Right cardiac atrium (tissue), 5 donors: ENCODE measurements around the gene EFNA1. TPM values are rescaled to one million over a fixed set of nuclear protein-coding genes. Genes with fewer than 3 reads are reported as not detected.
"Not testable (repeated sequence)": the region's sequence is repeated elsewhere in the genome, so short reads cannot be mapped to it uniquely, and the experiment has no call there.

Source experiments
- ATAC-seq, 2 donors: fragments of 200-7000 bp; cut with Tn5 transposase; one replicate each; pipeline versions ENCODE4 v1.8.0 to v1.9.1; 2020; ENCODE audit warnings: moderate library complexity in 2 of 2, mild to moderate bottlenecking in 1 of 2
- DNase-seq, 3 donors: peaks; one replicate each; pipeline ENCODE4 v3.0.0-alpha.2; 2020
- H3K27ac ChIP-seq: one replicate; pipeline ENCODE4 v1.5.1; 2013; ENCODE audit warnings: mild to moderate bottlenecking, low read length, control low read depth, moderate library complexity
- H3K27me3 ChIP-seq: one replicate; pipeline ENCODE4 v1.6.1; 2013; ENCODE audit not compliant: control insufficient read depth, insufficient read depth
- H3K4me1 ChIP-seq: one replicate; pipeline ENCODE4 v1.6.1; 2013; ENCODE audit warnings: low read length; ENCODE audit not compliant: control insufficient read depth, insufficient read depth
- H3K4me3 ChIP-seq: one replicate; pipeline ENCODE4 v1.5.1; 2013; ENCODE audit warnings: low read length, control low read depth
- H3K9me3 ChIP-seq: one replicate; pipeline ENCODE4 v1.6.1; 2013; ENCODE audit warnings: low read length; ENCODE audit not compliant: control insufficient read depth
- WGBS: extraction: QIAGEN DNeasy Blood & Tissue Kit; methylation state at CpG from one replicate; pipeline ENCODE4 v1.1.7; 2013; 5-methylcytosine and 5-hydroxymethylcytosine counted together
- intact Hi-C, 4 donors: fragments of 100-400 bp; cut with DNase I; formaldehyde crosslinking; loops; one replicate each; pipeline versions ENCODE4 v1.11.0 to v1.14.0; 2022 to 2023
- polyA plus RNA-seq: library from polyadenylated mRNA; stranded (reverse); fragments of 200-250 nt; gene quantifications from one replicate; pipeline ENCODE4 v1.2.3, GENCODE V29; 2013
- total RNA-seq, 4 donors: library from RNA; stranded (reverse); fragmentation: NEBNext Ultra II Directional; extraction: Animal tissue kit (Norgen Biotek cat#: 25700); gene quantifications; one replicate each; pipeline ENCODE4 v1.2.1, GENCODE V29; 2021
- donor health status: healthy with polysubstance abuse.
- donor health status: DM: no; HTN: yes; CAD: no.
- donor health status: DM: no; HTN: no; CAD: no.
- donor health status: DM: no; HTN: yes; CAD: no; lungs with severe emphysema.
- donor health status: DM: yes; HTN: yes; CAD: no.

Gene EFNA1
- total and polyA plus RNA-seq, 5 donors: 25.4 to 41.4 (median 35.1) TPM

GRCh38 chr1:155135415-155136028 is 7.8 kb downstream of the EFNA1 start, which contains the start of gene SLC50A1:
TSS of gene SLC50A1 (plus strand) at chr1:155135852. CDS start at chr1:155135912, 60 bp downstream.
- intact Hi-C loops: no loop called here
- WGBS: under 1% methylated on average over 52 of the region's 52 CpGs
- Histone ChIP-seq H3K27me3 (no peaks in the 10 kb centered on the region), H3K4me3 (peak within 1 kb of the TSS; percentile 59), H3K9me3 (no peaks in the 10 kb centered on the region), H3K27ac (peak within 1 kb of the TSS; percentile 96), H3K4me1 (peaks cover 7% of the 10 kb centered on the region)
- peak; percentile 93 to 95 for ATAC-seq
- DNase-seq: peak; percentile 96 to 98 (median 98)

DNA sequence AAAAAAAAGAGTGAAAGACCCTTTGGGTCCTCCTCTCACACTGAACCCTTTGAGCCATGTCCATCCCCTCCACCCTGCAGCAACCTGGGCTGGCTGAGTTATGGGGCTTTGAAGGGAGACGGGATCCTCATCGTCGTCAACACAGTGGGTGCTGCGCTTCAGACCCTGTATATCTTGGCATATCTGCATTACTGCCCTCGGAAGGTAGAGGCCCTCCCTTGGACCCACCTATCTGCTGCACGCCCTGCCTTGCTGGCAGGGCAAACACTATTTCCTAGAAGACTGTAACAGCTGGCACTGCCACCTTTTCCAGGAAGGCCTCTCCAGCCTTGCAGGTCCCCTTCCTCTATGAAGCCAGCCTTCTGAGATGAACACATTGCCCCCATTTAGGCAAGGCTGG is 9.1 kb downstream of the EFNA1 start:
- no peak overlapping the region for H3K4me3 ChIP-seq
- 38% methylated on average over 6 of the region's 6 CpGs for WGBS

DNA sequence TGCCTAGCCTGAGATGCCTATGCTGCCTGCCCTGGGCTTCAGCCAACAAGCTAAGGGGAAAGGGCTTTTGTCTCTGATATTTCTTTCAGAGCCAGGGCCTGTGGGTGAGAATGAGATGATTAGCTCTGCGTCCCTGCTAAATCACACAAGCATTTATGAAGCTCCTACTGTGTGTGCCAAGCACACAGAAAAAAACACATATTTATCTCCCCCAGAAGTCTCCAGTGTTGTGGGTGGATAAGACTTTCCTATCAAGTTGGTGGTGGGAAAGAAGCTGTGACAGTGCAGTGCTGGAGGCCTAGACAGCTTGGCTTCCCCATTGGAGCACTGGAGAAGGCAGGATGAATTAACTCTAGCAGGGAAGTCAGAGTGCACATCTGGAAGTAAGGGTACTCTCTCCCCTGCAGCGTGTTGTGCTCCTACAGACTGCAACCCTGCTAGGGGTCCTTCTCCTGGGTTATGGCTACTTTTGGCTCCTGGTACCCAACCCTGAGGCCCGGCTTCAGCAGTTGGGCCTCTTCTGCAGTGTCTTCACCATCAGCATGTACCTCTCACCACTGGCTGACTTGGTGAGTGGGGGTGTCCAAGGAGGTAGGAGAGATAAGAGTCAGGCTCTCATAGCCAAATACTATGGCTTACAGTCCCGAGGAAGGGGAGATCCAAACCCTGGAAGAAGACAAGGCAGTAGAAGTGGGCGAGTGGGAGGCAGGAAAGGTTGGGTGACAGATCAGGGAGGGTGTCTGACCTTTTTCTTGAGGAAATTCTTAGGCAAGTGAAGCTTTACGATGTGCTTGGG is 9.7 kb downstream of the EFNA1 start:
- intact Hi-C loops: no loop called here
- peak overlapping the region; percentile 4 for H3K27ac ChIP-seq

More for the DNA sequence above, 9.1 kb downstream of the EFNA1 start:
- peak overlapping the region; percentile 4 for H3K27ac ChIP-seq
- intact Hi-C loops: no loop called here
- no peak for ATAC-seq
- DNase-seq: no peak
- no peaks in the 10 kb centered on the region for H3K27me3 ChIP-seq
- H3K4me1 ChIP-seq: peaks cover 7% of the 10 kb centered on the region
- no peaks in the 10 kb centered on the region for H3K9me3 ChIP-seq

DNA sequence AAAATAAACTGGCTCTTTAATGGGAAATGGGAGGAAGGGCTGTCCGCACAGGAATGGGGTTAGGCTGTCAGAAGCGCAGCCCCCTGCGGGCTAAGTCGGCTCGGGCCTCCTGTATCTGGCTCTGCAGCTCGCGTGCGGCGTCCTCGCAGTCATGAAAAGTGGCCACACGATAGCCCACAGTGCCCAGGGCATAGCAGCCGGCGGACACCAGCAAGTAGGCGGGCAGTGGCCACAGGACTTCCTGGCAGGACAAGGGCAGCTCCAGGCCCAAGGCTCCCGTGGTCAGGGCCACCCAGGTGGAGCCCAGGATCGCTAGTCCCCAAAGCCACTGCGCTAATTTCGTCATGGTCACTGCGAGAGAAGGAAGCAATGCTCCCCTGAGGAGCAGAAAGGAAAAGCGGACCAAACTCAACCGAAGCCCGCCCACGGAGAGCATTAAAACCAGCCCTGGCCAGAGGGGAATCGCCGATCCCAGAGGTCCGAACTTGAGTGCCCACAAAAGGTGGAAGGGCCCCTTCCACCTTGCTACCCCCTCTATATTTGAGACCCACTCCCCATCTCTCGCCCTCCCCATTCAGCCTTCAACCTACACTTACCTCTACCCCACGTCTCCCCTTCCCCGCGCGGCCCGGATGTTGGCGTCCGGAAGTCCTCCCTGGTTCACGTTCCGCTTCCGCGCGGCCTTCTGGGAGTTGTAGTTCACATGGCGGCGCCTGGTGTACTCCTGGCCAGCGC is 12.4 kb downstream of the EFNA1 start, which contains the start of gene DPM3:
DPM3 (minus strand) TSS at position 637 of the 735 bp plus-strand sequence; CDS start at position 346, 291 bp downstream.
- intact Hi-C loops: no loop called here
- Histone ChIP-seq H3K27ac (peak within 1 kb of the TSS; percentile 69), H3K4me3 (peak within 1 kb of the TSS; percentile 86), H3K9me3 (no peaks in the 10 kb centered on the region), H3K4me1 (peaks cover 4% of the 10 kb centered on the region), H3K27me3 (no peaks in the 10 kb centered on the region)
- WGBS: under 1% methylated on average over 42 of the region's 42 CpGs
- peak; percentile 79 to 82 for ATAC-seq
- peak; percentile 92 to 96 (median 95) for DNase-seq

More for the DNA sequence above, 9.7 kb downstream of the EFNA1 start:
- WGBS: 76% methylated on average over 6 of the region's 6 CpGs
- no peak for ATAC-seq
- no peak for DNase-seq
- peaks cover 7% of the 10 kb centered on the region for H3K4me1 ChIP-seq
- H3K9me3 ChIP-seq: no peaks in the 10 kb centered on the region
- no peaks in the 10 kb centered on the region for H3K27me3 ChIP-seq
- H3K4me3 ChIP-seq: no peak overlapping the region

DNA sequence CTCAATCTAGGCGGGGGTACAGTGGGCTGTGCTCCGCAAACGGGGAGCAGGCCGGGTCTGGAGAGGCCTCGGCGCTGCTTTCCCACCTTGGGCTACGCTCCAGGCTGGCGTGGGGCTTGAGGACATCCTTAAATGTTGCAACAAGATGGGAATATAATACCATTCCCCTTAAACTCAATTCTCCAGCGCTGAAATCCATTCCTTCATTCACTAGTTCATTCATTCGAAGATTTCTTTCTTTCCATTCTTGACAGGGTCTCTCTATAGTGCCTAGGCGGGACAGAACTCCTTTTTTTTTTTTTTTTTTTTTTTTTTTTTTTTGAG is 12.9 kb downstream of the EFNA1 start:
- no peak for DNase-seq
- 7% methylated on average over 11 of the region's 11 CpGs for WGBS
- Histone ChIP-seq H3K27me3 (no peaks in the 10 kb centered on the region), H3K4me3 (peak overlapping the region; percentile 86), H3K27ac (peak overlapping the region; percentile 69), H3K4me1 (peaks cover 4% of the 10 kb centered on the region), H3K9me3 (no peaks in the 10 kb centered on the region)
- intact Hi-C loops: no loop called here
- no peak for ATAC-seq

DNA sequence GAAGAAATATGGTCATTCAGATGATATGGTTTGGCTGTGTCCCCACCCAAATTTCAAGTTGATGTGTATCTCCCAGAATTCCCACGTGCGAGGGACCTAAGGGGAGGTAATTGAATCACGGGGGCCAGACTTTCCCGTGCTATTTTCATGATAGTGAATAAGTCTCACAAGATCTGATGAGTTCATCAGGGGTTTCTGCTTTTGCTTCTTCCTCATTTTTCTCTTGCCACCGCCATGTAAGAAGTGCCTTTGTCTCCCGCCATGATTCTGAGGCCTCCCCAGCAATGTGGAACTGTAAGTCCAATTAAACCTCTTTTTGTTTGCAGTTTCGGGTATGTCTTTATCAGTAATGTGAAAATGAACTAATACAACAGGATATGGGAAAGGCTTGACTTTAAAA is 14.1 kb downstream of the EFNA1 start:
- Histone ChIP-seq H3K4me3 (no peak overlapping the region), H3K9me3 (no peaks in the 10 kb centered on the region), H3K4me1 (peaks cover 2% of the 10 kb centered on the region), H3K27ac (no peak overlapping the region), H3K27me3 (no peaks in the 10 kb centered on the region)
- DNase-seq: no peak
- intact Hi-C loops: no loop called here
- no peak for ATAC-seq
- WGBS: 84% methylated on average over 7 of the region's 7 CpGs

- DNase-seq (no peak), ATAC-seq (no peak)
- H3K4me3 ChIP-seq: no peak overlapping the region
- no peak overlapping the region for H3K27ac ChIP-seq
- no peaks in the 10 kb centered on the region for H3K27me3 ChIP-seq
- no peaks in the 10 kb centered on the region for H3K9me3 ChIP-seq
- 83% methylated on average over 3 of the region's 3 CpGs for WGBS
- H3K4me1 ChIP-seq: no peaks in the 10 kb centered on the region
- intact Hi-C loops: no loop called here
Observed at GRCh38 chr1:155145491-155145890, 17.8 kb downstream of the EFNA1 start.

GRCh38 chr1:155155996-155156643 is 28.4 kb downstream of the EFNA1 start:
- H3K4me3 ChIP-seq, intact Hi-C loops, H3K27ac ChIP-seq, DNase-seq, H3K9me3 ChIP-seq, H3K27me3 ChIP-seq, ATAC-seq, H3K4me1 ChIP-seq: not testable (repeated sequence)
- 60% methylated on average over 3 of the region's 3 CpGs for WGBS

DNA sequence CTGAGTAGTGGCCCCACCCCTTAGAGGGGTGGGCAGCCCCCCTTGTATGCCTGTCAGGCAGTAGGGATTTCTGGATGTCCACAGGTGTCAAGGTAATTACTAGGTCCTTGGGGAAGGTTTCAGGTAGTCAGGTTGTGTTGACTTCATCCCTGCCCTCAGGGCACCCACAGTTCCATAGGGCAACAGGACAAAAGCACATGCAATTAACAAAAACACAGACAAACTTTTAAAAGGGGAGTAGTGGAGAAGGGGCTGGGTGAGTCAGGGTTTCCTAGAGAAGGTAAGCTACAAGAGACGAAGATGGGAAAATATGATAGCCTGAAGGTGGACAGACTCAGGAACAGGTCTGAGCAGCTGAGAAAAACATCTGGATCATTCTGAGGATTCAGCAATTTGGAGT is 31.3 kb downstream of the EFNA1 start:
- WGBS: 85% methylated on average over 1 of the region's 1 CpG
- Histone ChIP-seq H3K27me3 (no peaks in the 10 kb centered on the region), H3K9me3 (no peaks in the 10 kb centered on the region), H3K27ac (no peak overlapping the region), H3K4me3 (no peak overlapping the region), H3K4me1 (no peaks in the 10 kb centered on the region)
- ATAC-seq (no peak), DNase-seq (no peak)
- intact Hi-C loops: no loop called here

DNA sequence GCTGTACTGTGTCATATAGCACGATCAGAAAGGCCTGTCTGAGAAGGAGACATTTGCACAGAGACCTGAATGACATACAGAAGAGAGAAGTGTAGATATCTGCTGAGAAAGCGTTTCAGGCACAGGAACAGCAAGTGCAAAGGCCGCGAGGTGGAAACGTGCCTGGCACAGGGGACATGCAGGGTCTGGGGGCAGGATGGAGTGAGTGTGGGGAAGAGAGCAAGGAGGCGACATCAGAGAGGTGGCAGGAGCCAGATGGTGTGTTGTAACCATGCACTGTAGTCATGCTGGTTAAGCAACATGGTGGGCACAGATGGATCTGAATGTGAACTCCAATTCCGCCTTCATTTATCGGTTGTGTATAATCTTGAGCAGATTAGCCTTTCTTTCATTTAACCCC is 32.5 kb downstream of the EFNA1 start:
- Histone ChIP-seq H3K27ac (no peak overlapping the region), H3K27me3 (no peaks in the 10 kb centered on the region), H3K4me1 (no peaks in the 10 kb centered on the region), H3K9me3 (no peaks in the 10 kb centered on the region), H3K4me3 (no peak overlapping the region)
- WGBS: 76% methylated on average over 8 of the region's 8 CpGs
- ATAC-seq (no peak), DNase-seq (no peak)
- intact Hi-C loops: no loop called here
